Dedifferentiated amniotic fluid mesenchymal stem cell (primary cell): ENCODE data around the gene CP.

Source experiments
- DNase-seq: peaks from one replicate; pipeline ENCODE4 v3.0.0-alpha.2; 2016; ENCODE audit errors: extremely low spot score

The CP gene

GRCh38 chr3:149122721-149123578 is 98.7 kb downstream of the CP start:
- no peak for DNase-seq
